ENCODE measurements around the gene AKT2.
"Not testable (repeated sequence)": the region's sequence is repeated elsewhere in the genome, so short reads cannot be mapped to it uniquely, and the experiment has no call there.

The AKT2 gene

DNA sequence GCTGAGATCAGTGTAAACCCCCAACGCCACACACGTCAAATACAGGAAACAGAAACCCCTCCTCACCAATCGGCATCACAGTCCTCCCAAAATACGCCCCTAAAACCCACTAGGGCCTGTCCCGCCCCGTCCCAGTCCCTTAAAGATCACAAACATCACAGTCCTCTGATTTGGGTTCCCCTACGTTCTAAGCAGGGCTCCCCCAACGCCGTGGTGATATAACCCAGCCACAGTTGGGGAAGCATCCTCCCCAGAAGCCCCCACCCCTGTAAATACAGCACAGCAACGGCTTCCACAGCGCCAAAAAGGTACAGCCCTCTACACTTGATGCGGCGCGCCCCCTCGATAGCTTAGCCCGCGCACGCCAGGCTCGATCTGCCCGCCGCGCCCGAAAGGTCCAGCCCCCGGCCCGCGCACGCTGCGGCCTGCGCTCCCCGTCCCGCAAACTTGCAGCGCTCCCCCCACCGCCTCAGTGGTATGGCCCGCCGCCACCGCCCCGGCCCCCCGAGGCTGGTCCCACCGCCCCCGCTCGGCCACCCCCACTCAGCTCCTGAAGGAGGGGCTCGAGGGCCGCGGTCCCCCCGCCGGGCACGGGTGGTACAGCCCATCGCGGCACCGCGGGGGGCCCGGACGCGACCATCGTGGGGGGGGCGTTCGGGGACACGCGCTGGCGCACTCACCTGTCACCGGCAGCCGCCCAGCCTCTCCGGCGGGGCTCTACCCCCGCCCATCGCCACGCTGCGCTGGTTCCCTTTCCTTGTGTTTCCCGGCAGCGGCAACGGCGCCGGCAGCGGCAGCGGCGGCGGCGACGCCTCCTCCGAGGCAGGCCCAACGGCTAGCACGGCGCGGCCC lies at the start of gene AKT2:
AKT2 (minus strand) TSS at position 845 of the 852 bp plus-strand sequence. CDS start 20,078 bp downstream, outside the sequence.
- DNase-seq, result peak; percentile 40

DNA sequence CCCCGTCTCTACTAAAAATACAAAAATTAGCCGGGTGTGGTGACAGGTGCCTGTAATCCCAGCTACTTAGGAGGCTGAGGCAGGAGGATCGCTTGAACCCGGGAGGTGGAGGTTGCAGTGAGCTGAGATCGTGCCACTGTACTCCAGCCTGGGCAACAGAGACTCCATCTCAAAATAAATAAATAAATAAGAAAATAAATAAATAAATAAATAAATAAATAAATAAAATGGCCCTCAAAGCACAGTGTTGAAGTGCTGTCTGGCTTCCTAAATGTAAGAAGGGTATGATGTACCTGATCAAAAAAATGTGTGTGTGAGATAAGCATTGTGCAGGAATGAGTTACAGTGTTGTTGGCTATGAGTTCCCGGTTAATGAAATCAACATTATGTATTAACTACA lies 47.9 kb upstream of the AKT2 start:
- DNase-seq, result not testable (repeated sequence)

DNA sequence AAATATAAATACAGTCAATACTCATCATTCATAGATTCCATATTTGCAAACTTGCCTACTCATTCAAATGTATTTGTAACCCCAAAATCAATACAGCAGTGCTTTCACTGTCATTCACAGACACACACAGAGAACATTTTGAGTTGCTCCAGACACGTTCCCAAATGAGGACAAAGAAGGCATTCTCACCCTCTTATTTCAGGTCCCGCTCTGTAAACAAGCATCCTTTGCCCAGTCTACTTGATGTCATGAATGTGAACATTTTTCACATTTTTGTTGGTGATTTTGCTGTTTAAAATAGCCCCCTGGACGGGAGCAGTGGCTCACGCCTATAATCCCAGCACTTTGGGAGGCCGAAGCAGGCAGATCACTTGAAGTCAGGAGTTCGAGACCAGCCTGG lies 47.5 kb upstream of the AKT2 start:
- DNase-seq, result no peak

DNA sequence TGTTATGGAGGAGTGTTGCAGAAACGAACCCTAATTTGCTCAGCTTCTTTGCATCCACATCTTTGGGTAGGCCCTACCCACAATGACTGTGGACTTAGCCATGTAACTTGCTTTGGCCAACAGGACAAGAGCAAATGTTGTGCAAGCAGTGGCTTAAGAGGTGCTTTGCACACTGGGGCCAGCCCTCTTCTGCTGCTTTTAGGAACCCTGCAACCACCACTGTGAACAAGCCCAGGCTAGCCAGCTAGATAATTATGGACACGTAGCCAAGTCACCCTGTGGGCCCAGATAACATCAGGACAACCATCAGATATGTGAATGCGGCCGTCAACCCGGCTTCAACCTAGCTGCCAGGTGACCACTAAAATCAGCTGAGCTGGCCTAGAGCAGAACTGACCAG lies 45.9 kb upstream of the AKT2 start:
- DNase-seq, result peak; percentile 22

DNA sequence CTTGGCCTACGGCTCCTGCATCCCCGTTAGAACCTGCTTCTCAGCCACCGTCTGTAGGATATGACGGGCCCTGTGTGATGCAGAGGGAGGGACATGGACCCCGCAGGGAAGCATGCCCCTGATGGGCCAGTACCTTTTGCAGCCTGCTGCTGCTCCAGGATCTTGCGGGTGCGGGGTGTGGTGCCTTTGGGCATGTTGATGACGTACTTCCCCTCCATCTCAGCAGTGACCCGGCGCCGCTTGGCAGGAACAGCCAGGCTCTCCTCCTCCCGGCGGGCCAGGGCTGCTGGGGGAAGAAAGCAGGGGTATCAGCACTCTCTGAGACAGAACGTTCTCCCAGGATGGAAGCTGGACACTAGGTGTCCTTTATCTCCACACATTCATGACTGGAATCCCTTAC lies 41.1 kb upstream of the AKT2 start:
- DNase-seq, result no peak

DNA sequence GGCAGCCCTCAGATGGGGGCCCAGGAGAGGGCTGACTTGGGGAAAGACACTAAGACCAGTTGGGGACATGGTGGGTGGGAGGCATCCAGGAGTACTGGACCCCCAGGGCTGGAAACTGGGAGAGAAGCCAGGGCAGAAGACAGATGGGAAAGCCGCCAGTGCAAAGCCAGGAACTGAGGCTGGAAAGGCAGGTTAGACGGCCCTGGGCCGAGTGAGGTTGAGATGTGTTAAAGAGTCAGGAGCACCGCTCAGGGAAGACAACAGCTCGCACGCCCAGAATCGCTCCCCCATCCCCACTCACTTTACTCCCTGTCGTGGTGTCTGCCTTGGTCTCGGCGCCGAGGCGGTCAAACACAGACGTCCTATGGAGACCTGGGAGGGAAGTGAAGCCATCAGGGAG lies 38.6 kb upstream of the AKT2 start:
- no peak for DNase-seq

DNA sequence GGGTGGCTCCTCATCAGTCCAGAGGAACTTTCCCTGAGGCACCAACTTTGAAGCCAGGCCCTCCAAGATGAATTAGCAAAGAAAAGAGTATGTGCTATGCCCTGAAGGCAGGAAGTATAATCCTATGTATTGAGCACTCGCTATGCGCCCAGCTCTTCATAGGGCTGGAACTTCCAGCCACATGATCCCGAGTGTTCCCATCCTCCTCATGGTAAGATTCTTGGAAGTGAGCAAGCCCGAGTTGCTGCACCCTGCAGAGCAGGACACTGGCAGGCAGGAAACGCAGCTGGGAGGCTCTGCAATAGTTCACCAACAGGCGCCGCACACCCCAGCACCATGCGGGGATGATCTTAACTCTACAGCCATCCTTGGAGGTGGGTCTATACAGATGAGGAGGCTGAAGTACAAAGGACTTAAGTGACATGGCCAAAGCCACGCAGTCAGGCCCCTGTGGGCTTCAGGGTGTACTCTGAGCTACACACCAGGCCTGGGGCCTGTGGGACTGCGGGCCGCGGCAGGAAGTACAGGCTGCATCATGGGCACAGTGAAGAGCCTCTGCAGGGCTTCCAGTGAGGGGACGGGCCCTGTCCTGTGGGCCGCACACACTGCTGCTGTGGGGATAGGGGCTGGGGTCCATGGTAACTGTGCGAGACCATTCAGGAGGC lies 37.9 kb upstream of the AKT2 start:
- no peak for DNase-seq

DNA sequence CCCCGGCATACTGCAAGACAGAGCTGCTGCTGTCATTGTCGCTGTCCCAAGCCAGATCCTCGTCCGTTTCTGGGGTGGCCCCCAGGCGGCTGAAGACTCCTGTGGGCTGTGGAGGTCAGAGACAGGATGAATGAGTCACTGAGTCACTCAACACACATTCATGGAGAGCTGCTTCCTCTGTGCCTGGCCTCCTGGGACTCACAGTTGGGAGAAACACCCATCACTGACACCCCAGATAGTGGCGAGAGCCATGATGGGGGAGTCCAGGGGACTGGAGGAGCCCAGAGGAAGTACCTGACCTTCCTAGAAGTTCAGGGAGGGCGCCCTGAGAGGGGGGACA lies 37.1 kb upstream of the AKT2 start:
- DNase-seq, result no peak

DNA sequence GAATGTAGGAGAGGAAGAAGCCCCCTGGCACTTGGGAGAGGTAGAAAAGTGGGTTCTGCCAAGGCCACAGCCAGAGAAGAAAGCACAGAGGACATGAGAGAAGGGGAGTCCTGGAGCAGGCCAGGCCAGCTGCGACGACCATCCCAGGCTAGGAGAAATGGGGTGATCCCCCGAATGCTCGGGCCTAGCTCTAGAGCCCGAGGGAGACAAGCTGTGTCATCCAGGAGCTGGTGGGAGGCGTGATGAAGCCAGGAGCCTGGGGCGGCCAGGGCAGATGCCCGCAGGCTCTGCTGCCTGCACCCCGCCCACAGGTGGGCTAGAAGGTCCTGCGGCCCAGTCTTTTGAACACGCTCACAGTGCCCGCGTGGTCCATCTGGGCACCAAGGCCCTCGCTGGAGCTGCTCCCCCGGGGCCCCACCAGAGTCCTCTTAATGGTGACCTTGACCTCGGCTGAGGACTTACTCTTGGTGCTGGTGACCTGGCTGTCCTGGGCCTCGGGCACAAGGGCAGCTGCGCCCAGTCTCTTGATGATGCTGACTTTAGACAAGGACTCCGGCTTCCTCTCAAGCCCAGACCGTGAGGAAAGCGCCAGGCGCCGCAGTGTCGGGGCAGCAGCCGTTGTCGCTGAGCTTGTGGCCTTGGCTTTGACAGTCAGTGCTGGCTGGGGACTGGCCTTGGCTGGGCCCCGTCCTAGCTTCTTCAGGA lies 36.6 kb upstream of the AKT2 start:
- no peak for DNase-seq

DNA sequence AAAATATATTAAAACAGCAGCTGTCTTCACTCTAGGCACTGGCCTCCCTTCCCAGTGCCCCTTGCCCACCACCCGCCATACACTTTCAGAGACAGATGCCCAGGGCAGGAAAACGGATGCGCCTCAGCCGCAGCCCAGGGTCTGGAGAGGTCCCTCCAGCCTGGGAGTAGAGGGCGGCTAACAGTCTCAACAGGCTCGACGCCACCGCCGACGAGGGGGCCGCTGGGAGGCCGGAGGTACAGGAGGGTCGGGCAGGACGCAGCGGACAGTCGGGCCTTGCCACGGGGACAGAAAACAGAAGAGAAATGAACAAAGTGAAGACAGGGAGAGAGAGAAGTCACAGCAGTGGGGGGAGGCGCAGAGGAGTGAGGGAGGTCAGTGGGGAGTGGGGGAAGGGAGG lies 35.9 kb upstream of the AKT2 start:
- DNase-seq, result no peak

DNA sequence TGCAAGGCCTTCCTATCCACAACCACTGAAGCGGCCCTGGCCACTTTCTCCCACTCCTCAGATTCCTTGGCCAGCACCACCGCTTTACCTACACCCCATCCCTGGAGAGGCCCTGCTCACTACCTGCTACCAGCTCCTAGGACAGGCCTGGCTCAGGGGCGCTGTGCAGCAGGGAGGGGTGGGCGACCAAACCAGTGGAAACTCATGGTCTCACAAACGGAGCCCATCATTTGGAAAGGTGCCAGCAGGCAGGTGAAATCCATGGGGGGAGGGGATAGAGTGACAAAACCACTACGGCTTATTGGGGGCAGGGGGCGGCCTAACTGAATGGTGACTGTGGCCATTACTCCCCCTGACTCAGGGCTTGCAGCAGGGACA lies 35.4 kb upstream of the AKT2 start:
- no peak for DNase-seq

DNA sequence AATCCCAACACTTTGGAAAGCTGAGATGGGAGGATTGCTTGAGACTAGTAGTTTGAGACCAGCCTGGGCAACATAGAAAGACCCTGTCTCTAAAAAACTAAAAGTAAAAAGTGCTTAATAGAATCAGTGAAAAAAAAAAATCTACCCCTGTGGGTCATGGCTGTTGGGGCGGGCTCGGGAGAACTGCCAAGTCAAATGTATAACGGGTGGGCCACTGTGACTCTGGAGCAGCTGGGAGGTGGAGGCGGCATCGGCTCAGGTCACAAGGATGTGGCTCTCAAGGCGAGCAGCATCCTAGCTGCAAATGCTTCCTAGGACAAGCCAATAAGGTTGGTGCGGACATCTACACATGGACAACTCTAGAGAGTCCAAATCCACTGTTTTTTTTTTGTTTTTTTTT lies 32.2 kb upstream of the AKT2 start:
- no peak for DNase-seq

DNA sequence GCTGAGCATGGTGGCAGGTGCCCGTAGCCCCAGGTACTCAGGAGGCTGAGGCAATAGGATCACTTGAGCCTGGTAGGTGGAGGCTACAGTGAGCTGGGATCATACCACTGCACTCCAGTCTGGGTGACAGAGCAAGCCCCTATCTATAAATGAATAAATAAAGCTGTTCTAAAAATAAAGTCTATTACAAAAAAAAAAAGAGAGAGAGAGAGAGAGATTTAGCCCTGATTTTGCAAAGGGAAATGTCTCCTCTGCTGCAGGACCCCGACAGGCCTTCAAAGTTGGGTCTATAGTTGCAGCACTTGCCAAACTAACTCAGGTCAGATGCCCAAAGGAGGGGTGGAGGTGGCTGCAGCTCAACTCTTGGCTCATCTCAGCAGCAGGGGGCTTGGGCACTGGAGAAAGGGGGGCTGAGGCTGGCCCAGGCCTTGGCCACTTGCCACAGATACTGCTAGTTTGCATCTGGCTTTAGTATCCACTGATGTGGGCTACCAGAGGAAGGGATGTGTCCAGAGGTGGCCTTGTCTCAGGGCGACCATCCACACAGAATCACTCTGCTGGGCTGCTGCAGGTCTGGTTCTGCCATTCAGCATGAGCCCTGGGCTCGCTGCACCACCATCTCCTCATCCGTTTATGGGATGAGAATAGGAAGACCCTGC lies 30.8 kb upstream of the AKT2 start:
- DNase-seq, result no peak

DNA sequence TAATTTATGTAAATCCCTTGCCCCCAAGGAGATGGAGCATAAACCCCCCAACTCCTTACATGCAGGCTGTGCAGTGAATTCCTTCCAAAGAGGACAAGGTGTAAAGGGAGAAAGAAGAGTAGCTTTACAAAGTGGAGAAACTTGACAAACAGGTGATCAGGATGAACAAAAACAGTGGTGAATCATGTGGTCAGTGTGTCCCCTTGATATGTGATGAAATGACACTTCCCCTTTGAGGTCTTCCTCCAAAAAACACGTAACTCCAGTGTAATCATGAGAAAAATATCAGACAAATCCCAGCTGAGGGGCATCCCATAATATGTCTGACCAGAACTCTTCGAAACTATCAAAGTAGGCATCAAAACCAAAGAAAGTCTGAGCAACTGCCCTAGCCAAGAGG lies 29.5 kb upstream of the AKT2 start:
- DNase-seq, result no peak

DNA sequence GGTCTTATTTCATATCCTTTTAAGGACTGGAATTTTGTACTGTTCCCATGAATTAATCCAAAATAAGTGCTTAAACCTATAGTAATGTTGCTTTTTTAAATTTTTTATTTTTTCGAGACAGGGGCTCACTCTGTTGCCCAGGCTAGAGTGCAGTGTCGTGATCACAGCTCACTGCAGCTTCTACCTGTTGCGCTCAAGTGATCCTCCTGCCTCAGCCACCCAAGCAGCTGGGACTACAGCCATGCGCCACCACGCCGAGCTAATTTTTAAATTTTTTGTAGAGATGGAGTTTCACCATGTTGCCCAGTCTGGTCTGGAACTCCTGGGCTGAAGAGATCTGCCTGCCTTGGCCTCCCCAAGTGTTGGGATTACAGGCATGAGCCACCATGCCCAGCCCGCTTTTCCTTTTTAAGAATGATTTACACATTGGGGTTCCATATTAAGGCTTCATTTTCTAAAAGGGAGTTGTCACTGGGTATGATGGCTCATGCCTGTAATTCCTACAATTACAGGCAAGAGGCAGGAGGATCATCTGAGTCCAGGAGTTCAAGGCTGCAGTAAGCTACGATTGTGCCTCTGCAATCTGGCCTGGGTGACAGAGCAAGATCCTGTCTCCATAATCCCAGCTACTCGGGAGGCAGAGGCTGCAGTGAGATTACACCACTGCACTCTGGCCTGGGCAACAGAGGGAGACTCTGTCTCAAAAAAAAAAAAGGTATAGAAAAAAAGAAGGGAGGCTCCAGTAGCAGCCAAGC lies 28.3 kb upstream of the AKT2 start:
- DNase-seq, result no peak

DNA sequence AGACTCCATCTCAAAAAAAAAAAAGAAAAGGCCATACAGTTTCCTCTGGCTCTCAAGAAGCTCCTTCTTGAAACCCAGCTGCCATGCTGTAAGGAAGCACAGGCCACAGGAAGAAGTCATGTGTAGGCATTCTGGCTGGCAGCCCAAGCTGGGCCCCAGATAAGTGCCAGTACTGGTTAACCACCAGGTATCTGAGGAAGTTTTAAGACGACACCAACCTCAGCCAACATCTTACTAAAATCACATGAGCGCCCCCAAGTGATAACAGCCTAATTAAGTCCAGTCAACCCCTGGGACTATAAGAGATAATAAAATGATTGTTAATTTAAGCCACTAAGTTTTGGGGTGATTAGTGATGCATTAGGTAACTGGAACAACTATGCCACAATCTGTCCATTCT lies 27.4 kb upstream of the AKT2 start:
- DNase-seq, result peak; percentile 72

DNA sequence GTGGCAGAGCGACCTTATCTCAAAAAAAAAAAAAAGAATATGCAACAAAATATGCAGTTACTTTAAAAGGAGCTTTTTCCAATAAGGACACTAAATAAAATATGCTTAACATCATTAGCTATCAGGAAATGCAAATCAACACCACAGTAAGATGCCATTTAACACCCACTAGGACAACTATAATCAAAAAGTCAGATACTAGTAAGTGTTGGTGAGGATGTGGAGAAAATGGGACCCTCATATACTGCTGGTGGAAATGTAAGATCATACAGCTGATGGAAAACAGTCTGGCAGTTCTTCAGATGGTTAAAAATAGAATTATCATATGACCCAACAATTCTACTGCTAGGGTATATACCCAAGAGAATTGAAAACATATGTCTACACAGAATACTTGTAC lies 24.5 kb upstream of the AKT2 start:
- DNase-seq, result no peak

DNA sequence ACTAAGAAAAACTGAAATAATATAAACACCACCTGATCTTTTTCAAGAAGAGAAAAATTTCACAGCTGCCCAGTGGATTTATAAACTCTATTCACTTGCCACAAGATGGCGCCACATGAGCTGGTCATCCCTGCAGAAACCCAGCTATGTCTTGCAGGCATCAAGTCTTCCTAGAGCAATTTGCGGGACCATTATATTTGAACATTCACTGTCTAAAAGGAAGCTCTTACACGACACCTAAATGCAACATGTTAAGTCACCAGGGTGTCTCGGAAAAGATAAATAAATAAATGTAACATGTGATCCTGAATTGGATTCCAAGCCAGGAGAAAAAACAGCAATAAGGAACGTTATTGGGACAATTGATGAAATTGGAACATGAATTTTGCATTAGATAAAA lies 20.3 kb upstream of the AKT2 start:
- DNase-seq, result peak; percentile 92

DNA sequence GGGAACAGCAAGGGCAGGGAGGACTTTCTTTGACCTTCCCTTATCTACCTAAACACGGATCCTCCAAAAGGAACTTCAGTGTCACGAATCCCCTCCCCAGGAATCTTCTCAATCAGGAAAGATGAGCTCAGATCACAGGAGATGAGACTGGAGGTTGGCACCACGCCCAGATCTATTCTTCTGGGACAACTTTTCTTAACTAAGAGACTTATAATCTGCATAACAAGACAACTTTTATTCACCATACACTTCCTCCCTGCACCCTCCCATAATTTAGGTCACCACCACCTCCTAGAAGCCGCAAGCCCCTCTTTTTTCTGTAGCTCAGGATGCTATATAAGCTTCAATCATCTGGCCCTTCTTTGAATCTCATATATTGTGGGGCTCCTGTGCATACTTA lies 19.2 kb upstream of the AKT2 start:
- DNase-seq, result no peak

DNA sequence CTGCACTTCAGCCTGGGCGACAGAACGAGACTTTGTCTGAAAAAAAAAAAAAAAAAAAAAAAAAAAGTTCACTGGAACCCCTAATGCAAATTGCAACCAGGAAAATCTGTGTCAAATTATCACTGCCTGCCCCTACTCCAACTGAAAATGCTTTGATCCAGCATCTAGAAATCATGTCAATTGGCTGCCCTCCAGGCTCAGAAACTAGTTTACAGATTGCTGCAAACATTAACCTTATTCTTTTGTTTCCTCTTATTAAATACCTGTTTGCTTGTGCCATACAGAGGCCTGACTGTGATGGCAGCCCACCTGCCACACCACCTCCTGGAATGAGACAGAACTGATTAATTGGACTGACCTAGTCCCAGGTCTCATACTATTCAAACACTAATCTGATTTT lies 18.6 kb upstream of the AKT2 start:
- no peak for DNase-seq

DNA sequence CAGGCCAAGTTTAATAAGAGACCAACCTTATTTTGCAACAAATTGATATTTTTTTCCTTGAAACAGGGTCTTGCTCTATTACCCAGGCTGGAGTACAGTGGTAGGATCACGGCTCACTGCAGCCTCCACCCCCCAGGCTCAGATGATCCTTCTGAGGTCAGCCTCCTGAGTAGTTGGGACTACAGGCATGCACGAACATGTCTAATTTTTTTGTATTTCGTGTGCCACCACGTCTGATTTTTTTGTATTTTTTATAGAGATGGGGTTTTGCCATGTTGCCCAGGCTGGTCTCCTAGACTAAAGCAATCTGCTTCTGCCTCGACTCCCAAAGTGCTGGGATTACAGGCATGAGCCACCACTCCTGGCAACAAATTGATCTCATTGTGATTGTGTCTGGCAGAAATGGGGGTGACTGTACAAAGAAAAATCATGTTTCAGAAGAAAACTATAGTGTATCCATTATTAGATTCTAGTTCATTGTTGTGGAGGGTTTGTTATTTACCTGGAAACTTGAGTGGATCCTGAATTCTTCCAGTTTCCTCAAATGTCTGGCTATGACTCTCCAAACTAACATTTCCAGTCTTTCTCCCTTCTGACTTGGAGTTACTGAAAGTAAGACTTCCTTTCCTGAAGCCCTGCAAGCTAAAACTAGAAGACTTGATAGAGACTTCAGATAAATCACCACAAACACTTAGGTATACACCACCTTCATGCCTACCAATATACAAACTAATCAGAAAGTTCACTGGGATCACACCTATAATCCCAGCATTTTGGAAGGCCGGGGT lies 17.3 kb upstream of the AKT2 start:
- no peak for DNase-seq

DNA sequence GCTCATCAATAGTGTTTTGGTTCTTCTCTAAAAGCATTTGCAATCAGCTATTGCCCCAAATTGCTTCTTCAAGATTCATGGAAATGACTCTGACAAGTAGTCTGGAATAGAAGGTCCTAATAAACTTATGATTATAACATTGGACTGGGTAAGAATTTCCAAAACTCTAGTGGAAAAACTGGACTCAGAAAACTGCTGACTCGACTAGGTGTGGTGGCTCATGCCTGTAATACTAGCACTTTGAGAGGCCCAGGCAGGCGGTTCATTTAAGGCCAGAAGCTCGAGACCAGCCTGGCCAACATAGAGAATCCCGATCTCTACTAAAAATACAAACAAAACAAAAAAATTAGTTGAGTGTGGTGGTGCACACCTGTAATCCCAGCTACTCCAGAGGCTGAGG lies 15.5 kb upstream of the AKT2 start:
- DNase-seq, result no peak

All from hematopoietic multipotent progenitor cell treated with erythropoietin and hydrocortisone succinate and interleukin-3 and kit ligand, for 8 days (in vitro differentiated cells).